Activated CD8-positive, alpha-beta memory T cell treated with anti-CD3 and anti-CD28 coated beads for 24 hours (primary cell): ENCODE results near the gene TBX6.

Source experiments
- DNase-seq: peaks from one replicate; pipeline ENCODE4 v3.0.0-alpha.2; 2020

TBX6 gene

DNA sequence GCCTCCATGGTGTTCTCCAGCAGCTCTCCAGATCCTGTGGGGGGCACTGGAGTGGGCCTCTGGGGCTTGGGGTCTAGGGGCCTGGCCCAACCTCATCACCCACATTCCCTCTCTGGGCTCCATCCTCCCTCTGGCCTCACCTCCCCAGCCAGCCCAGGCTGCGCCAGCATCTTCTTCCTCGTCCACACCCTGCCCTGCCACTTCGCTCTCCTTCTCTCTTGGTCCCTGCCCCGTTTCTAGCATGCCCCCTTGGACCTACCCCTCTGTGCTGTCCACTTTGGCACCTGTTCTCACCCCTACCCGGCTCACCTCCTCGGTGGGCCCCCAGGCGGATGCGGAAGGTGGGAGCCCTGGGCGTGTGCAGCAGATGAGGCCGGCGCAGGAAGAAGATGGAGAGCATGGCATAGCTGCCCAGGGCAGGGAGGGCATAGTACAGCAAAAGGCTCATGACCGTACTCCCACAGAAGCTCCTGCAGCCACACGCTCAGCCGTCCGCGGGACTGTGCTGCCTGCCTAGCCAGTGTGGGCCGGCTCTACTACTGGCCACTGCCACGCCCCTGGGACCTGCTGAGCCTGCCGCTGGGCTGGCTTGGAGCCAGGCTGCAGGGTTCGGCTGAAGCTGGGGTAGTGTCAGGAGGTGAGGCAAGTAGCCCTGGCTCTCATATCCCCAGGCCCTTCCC, 21.4 kb upstream of the TBX6 start, which contains the start of gene GDPD3:
Gene GDPD3 (minus strand): TSS at position 507 of the 680 bp plus-strand sequence. CDS start 59 bp downstream, at position 448.
- no peak for DNase-seq

DNA sequence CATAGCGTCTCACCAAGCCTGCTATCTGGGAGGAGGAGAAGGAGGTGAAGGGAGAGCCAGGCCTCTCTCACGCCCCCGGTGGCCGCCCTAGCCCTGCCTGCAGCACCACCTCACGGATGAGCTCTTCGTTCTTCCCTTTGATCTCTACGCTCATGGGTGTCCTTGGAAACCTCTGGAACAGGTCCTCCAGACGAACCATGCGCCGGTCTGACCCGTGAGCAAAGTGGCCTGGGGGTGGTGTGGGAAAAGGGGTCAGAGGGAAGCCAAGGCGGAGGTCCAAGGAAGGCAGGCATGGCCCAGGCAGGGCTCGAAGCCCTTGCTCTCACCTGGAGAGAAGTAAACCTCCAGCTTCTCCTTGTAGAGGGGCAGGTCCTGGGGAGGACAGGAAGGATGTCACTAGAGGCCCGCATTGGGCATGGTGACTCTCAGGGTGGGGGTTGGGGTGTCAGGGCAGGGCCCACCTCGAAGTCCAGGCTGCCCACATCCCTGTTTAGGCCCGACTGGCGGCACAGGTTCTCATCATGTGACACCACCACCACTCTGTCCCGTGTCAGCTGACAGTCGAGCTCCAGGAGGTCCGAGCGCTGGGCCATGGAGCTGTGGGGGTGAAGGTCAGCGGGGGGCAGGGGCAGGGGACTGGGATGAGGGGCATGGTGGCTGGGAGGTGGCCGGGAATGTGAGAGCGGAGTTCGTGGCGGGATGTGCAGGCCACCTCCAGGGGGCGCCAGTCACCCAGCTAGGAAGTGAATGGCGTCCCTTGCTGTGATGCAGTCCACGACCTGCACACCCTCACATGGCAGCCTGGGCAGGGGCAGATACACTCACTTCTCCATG, 20.7 kb upstream of the TBX6 start:
- peak; percentile 87 for DNase-seq

DNA sequence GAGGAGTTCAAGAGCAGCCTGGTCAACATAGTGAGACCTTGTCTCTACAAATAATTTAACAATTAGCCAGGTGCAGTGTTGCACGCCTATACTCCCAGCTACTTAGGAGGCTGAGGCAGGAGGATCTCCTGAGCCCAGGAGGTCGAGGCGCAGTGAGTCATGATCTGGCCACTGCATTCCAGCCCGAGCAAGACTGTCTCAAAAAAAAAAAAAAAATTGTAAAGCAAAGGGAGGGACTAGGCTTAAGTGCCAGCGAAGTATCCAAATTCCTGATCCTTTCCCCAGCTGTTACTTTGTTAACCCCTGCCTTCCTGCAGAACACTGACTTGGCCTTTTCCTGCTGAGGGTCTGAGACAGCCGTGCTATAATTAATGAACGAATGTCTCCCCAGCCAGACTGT, 18.9 kb upstream of the TBX6 start:
- DNase-seq, result no peak

DNA sequence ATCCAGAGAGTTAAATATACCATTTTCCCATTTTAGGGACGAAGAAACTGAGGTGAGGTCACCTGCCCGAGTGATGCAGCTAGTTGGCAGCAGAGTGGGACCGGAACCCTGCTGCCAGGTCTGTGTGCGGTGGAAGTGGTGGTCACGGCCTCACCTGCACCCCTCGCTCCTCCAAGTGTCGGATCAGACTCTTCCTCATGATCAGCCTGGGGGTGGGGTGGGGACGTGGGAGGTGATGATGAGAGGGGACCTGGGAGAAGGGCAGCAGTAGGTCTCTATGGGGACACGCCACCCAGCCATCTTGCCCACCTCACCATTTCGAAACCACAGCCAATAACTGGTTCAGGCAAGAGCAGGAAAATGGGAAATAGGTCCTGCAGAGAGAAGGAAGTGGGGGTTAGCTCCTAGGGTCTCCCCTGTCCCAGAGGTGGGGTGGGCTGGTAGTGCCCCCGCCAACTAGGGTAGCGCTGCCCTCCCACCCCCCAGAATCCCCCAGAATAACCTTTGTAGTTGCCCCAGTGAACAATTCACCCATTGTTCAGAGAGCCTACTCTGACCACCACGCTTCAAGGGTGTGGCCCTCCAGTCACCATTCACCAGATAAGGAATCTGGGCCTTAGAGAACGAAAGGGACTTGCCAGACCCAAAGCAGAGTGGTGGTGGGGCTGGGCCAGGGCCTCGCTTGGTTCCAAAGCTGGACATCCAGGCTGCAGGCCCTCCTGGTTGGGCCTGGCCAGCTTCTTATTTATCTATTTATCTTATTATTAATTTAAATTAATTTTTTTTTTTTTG, 16.5 kb upstream of the TBX6 start:
- no peak for DNase-seq

DNA sequence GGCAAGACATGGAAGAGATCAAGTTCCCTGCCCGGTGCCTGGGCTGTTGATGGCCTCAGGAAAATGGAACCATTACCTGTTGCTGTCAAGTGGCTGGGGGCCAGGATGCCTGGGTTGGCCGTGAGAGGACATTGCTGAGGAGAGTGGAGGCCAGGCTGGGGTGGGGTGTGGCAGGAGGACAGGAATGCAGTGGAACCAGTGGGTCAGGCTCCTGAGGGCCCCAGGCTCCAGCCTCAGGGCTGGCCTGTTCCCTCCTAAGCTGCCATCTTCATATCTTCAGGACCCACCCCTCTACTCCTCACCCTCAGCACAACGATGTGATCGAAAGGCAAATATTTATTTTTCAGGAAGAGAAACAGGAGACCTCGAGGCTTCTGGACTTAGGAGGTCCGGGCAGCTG, 12.8 kb upstream of the TBX6 start:
- no peak for DNase-seq

DNA sequence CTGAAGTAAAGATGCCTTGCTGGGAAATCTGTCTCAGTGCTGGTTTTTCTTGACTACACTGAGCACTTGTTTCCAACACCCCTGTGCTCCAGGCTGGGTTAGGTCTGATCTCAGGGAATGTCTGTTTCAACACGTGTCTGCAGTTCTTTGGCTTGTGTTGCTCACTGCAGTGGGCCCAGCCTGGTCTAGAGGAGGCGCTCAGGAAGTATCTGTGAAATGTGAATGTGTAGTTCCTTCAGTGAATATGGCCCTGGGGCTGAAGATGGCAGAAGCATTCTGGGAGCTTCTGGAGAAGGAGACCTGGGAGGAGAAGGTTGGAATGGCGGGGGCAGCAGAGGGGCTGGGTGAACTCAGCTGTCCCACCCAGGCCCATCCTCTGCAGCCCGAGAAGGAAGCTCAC, 12.4 kb upstream of the TBX6 start:
- DNase-seq, result no peak

DNA sequence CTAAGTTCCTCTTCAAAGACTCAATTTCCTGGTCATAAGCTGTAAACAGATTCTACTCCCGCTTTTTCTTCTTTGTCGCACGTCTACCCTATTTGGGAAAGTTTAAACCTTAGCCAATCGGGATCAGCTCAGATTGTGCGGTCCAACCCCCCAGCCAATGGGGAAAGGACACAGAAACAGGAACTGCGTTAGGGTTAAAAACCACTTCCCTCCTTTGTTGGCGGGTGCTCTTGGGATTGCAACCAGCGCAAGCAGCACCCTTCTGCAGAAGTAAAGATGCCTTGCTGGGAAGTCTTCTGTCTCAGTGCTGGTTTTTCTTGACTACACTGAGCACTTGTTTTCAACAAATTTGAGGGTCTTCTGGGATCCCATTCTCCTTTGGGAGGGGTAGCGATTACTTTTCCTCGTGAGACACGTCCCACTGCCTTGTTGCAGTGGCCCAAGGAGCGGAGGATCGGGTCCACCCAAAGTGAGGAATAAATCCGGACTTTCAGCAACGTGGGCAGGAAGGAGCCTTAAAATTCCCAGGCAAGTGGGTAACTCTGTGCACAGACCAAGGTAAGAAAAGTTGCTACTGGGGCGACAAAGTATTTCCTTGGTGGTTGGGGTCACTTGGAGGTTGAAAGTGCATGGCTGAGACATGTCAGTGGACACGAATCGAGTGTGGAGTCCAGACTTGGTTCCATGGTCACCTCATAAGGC, 5.3 kb upstream of the TBX6 start:
- no peak for DNase-seq

DNA sequence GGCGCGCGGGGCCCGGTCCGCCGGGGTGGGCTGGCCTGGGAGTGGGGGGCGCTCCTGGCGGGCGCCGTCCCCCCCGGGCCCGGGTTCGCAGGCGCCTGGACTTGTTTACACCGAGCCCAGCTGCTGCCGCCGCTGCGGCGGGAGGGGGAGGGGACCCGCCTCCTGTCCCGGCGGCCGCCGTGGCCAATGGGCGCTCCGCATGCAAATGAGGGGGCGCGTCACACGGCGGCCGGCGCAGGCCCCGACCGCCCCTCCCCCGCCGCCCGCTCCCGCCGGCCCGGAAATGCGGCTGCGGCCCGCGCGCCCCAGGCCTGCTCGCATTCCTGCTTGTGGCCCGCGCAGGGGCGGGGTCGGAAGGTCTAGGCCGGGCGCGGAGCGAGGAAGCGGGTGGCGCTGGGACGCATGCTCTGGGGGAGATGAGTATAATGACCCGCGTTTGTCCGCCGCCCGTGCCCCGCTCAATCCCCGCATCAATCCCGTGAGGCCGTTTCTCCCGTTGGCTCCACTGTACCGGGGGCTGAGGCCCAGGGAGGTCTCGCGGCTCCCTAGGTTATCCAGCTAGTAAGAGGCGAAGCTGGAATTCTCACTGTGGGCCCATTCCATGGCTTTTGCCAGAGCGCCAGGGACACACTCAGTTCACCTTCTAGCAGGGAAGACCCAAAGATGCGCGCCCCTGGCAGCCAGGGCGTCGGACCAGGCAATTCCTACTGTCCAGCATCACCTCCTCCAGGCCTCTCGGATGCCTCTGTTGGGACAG, 4.6 kb upstream of the TBX6 start, which contains the start of gene YPEL3:
Gene YPEL3 (minus strand): TSS at position 109 of the 757 bp plus-strand sequence. CDS start 731 bp downstream, outside the sequence.
- DNase-seq, result peak; percentile 91

DNA sequence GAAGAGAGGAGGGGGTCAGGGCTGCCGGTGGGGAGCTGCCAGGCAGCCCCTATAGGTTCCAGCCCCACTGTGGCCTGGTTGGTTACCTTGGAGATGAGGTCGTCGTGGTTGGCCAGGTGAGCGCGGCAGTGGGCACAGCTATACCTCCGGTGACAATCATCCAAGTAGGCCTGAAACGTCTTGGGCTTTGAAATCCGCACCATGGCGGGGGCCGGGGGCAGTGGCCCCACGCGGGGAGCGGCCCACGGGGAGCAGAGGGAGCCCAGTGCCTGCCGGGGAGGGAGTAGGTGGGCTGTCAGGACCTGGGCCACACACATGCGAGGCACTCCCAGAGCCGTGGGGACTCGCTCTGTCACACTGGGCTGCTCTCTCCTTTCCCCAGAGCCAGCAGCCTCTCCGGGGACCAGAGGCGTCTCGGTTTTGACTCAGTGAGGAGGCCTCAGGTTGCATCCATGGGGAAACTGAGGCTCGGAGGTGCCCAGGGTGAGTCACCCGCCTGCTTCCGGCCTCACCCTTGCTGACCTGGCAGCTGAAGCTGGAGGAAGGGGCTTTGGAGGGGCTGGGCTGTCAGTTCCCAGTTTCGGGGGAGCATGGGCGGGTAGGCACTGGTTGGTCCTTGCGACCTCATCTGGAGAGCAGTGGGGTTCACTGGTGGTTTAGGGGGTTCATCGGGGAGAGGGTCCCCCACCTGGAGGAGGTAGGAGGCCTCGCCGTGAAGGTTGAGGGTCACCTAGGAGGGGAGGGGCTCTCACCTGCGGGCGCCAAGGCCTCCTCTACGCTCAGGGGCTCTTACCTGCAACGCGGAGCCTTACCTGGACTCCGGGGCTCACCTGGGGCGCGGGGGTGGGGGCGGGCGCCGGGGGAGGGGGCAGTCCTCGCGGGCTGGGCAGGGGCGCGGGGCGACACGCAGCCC, 3.7 kb upstream of the TBX6 start:
- DNase-seq, result peak; percentile 71

DNA sequence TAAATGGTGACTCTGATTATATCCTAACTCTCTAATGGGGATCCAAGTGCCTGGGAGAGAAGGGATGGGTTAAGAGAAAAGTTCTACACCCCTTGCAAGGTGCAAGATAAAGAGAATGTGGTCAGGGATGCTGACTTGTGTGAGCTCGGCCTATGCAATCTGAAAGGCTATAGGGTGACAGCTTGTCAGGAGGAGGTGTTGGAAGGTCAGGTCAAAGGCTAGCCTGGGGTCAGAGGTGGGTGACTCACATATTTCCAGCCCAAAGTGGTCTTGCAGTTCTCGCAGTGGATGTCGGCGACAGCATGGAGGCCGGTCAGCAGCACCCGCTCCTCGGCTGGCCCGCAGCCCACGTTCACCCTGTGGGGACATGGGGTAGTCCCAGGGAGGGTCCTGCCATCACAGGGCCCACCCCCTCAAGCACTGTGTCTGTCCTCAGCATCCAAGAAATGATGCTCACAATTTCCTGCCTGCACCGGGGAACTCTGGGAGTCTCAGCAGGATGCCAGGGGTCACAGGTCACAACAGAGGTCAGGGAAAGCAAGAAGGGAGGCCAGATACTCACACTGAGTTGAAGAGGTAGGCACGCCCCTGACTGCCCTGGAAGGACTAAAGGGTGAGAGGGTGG, 2.9 kb upstream of the TBX6 start:
- no peak for DNase-seq

DNA sequence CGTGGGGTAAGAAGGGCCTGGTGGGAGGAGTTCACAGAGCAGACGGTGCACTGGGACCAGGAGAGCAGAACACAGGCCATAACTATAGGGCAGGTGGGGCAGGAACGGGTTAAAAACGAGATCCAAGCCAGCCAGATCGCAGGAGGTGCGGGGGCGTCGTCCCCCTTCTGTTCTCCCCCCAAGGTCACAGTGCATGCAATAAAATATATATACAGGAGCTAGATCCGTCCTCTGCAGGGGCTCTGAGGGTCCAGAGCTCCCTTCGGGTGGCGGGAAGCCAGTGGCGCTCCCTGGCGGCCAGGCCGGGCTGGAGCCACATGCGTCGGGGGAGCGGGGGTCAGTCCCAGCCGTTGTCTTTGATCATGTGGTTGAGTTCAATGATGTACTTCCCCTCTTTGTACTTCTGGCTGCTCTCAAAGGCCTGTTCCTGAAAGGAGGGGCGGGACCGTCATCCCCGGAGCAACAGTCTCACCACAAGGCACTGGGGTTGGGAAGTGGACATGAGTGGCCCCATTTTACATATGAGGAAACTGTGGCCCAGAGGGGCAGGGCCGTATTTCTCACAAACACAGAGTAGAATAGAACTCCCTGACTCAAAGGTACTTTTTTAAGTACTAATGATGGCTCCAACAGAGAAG, 768 bp upstream of the TBX6 start:
- DNase-seq, result peak; percentile 87

DNA sequence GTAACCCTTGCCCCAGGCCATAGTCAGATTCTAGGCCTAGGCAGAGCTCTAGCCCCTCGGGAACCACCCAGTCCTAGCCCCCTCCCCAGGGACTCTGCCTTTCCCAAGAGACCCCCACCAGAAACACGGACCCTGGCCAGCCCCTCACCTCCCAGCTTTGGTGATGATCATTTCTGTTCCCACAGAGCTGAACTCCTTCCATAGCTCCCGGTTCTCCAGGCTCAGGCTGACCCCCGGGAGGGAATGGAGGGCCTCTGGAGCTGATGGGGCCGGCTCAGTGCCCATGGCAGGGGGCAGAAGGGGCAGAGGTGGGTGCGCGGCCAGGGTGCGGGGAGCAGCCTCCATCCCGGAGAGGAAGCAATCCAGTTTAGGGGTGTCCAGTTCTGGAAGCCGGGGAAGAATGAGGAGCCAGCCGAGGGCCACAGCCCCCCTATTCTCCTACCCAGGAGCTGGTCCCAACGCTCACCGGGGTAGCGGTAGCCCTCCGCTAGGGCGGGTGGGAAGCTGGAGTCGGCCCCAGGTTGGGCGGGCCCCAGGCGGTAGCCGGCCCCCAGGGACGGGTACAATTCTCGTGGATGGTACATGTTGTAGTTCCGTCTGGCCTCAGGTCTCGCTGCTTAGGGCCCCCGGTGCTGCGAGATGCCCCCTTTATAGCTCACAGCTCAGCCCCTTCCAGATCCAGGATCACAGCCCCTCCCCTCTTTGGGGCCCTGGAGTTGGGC, 953 bp downstream of the TBX6 start:
- DNase-seq, result no peak

DNA sequence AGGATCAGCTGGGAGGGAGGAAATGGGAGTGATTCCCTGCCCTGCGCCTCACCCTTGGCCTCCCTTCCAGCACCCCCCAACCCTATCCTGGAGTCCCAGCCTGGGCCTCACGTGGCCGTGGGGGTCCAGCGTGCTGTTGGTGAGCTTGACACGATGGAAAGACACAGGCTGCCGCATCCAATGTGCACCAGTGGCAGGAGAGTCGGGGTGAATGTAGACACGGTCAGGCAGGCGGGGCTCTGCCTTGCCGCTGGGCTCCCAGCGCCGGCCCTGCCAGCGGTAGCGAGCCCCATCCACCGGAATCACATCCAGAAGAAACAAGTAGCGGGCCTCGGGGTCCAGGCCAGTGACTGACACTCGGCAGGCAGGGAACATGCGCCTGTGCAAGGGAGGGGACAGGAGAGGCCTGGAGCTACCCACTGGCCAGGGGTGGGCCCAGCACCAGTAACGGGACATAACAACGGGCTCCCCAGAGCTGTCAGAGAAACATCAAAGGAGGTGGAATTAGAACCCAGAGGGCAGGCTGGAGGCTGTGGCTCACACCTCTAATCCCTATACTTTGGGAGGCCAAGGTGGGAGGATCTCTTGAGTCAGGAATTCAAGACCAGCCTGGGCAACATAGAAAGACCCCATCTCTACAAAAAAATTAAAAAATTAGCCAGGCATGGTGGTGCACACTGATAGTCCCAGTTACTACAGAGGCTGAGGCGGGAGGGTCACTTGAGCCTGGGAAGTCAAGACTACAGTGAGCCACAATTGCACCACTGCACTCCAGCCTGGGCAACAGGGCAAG, 2.7 kb downstream of the TBX6 start:
- DNase-seq, result no peak

DNA sequence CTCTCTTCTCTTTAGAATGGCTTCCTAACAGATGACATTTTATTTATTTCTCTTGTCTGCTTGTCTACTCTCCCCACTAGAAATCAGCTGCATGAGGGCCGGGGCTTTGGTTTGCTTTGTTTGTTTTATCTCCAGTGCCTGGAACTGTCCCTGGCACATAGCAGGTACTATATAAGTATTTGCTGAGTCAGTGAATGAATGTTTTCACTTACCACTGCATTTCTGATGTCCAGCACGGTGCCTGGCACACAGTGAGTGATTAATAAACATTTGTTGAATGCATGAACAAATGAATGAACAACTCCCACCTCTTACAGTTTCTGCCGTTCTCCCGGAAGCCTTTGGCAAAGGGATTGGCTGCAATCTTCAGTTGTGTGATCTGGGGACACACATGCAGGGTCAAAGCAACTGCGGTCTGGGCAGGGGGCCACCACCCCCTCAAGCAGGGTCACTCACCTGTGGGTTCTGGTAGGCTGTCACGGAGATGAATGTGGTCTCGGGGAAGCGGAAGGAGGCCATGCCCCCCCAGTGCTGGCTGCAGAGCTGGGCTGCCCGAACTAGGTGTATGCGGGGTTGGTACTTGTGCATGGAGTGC, 3.4 kb downstream of the TBX6 start:
- no peak for DNase-seq

DNA sequence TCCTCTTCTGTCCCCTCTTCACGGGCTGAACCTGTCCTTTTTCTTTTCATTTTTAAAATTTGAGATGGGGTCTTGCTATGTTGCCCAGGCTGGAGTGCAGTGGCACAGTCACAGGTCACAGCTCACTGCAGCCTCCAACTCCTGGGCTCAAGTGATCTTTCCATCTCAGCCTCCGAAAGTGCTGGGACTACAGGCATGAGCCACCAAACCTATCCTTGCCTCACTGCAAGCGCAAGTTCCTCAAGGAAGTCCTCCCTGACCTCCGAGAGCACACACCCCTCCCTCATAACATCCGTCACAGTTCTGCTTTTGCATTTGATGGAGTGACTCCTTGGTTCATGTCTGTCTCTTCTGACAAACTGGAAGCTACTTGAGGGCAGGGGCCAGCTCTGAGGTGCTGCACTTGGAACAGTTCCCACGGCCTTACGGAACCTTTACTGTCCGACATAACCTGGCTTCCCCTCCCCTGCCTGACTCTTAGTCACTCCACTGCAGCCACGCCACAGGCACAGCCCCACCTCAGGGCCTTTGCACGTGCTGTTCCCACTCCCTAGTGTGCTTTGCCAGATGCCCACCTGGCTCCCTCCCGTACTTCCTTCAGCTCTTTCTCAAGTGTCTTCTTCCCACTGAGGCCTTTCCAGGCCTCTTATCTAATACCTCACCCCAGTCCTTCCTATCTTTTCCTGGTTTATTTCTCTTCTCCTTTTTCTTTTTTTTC, 4.4 kb downstream of the TBX6 start:
- no peak for DNase-seq

DNA sequence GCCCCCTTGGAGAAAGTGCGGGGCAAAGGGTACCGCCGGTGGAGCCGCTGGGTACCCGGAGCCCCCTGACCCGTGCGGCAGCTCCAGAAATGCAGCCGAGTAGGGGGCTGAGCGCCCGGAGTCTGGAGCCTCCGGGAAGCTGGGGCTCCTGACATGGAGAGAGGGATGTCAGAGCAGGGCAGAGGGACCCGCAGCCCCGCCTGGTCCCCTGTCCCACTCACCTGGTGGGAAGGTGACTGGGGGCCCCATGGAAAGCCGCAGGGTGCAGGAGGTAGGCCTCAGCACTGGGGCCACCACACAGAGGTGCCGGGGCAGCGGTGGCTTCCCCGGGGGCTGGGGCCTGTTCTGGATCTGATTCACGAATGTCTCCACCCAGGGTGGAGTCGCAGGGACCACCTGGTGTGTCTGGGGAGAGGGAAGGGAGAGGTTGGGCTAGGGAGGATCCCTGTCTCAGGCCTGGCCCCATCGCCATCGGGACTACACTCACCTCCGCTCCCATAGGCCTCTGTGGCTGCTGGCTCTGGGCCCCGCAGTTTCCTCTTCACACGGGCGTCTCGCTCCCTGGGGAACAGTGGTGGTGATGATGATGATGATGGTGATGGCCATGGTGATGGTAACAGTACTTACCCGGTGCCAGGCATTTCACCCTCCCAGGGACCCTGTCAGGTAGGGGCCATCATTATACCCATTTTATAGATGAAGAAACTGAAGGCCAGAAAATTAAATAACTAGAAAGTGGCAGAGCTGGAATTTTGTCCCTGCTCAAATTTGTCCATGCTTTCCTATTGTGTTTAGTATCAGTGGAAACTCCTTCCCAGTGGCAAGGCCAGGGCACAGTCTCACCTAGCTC, 5.2 kb downstream of the TBX6 start:
- DNase-seq, result no peak
